UCSD-AML1 (cell line): ENCODE results near the gene HSPA5.
"Not testable (repeated sequence)": the region's sequence is repeated elsewhere in the genome, so short reads cannot be mapped to it uniquely, and the experiment has no call there.

ENCODE experiments used
- DNase-seq: peaks from one replicate; lab custom pipeline; 2025; ENCODE audit not compliant: unreplicated experiment; lab: John Stamatoyannopoulos, UW

HSPA5 gene

GRCh38 chr9:125243792-125244260, 2.7 kb upstream of the HSPA5 start:
- no peak for DNase-seq

GRCh38 chr9:125241863-125242739, 958 bp upstream of the HSPA5 start:
- DNase-seq = peak; percentile 76

DNA sequence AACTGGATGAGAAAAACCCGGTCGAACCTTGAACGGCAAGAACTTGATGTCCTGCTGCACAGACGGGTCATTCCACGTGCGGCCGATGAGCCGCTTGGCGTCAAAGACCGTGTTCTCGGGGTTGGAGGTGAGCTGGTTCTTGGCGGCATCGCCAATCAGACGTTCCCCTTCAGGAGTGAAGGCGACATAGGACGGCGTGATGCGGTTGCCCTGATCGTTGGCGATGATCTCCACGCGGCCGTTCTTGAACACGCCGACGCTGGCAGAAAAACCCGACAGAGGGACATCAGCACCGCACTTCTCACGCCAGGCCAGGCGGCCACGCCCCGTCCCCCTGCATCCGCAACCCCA, 519 bp downstream of the HSPA5 start:
- DNase-seq = peak; percentile 63

DNA sequence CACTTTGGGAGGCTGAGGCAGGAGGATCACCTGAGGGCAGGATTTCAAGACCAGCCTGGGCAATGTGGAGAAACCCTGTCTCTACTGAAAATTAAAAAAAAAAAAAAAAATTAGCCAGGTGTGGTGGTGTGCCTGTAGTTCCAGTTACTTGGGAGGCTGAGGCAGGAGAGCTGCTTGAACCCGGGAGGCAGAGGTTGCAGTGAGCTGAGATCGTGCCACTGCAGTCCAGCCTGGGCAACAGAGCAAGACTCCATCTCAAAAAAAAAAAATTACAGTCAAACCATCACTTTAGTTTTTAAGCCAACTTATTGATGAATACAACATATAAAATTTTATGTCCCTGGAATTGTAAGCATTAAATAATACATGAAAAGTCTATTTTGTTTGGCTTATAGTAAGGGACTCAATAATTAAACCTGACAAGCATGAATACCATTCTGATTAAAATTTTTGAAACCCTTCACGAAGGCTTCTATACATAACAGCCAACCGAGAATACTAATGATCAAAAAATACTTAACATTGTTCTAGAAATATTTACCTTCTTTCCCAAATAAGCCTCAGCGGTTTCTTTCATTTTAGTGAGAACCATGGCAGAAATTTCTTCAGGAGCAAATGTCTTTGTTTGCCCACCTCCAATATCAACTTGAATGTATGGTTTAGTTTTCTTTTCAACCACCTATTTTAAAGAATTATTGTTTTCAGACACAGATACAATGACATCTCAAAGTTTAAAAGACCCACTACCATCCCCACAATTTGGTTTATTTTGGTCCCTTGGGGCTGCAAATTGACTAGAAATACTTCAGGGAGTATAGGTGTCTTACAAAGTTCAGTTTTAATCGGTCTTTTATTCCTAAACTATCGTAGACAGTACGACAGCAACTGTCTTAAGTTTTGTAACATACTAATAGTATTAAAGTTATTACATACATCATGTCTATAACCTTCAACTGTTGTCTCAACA, 1.2 kb downstream of the HSPA5 start:
- DNase-seq = no peak

DNA sequence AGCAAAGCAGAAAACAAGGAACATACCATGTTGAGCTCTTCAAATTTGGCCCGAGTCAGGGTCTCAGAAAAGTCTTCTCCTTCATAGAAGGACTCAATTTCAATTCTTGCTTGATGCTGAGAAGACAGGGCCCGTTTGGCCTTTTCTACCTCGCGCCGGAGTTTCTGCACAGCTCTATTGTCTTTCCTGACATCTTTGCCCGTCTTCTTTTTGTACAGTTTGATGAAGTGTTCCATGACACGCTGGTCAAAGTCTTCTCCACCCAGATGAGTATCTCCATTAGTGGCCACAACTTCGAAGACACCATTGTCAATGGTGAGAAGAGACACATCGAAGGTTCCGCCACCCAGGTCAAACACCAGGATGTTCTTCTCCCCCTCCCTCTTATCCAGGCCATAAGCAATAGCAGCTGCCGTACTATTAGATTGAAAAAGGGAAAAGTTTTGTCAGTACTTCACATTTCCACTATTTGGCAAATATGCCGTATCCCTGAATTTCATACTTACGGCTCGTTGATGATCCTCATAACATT, 2.2 kb downstream of the HSPA5 start:
- DNase-seq = no peak

DNA sequence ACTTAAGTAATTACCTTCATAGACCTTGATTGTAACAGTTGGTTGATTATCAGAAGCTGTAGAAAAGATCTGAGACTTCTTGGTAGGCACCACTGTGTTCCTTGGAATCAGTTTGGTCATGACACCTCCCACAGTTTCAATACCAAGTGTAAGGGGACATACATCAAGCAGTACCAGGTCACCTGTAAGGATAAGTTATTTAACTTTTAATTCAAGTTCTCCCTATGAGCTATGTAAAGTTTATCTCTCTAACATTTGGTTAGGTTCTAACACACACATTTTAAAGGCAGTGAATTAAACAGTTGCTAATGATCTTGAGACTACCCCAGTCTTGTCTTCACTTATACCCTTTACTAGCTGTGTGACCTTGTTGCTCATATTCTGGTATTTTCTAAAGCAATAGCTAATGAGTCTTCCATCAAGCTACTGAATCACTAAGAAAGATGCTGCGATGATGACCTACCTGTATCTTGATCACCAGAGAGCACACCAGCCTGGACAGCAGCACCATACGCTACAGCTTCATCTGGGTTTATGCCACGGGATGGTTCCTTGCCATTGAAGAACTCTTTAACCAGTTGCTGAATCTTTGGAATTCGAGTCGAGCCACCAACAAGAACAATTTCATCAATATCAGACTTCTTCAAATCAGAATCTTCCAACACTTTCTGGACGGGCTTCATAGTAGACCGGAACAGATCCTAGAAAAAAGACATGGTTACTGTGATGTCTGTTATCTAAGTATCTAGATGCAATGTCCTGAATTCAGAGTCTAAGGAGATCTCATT, 2.8 kb downstream of the HSPA5 start:
- DNase-seq = no peak

DNA sequence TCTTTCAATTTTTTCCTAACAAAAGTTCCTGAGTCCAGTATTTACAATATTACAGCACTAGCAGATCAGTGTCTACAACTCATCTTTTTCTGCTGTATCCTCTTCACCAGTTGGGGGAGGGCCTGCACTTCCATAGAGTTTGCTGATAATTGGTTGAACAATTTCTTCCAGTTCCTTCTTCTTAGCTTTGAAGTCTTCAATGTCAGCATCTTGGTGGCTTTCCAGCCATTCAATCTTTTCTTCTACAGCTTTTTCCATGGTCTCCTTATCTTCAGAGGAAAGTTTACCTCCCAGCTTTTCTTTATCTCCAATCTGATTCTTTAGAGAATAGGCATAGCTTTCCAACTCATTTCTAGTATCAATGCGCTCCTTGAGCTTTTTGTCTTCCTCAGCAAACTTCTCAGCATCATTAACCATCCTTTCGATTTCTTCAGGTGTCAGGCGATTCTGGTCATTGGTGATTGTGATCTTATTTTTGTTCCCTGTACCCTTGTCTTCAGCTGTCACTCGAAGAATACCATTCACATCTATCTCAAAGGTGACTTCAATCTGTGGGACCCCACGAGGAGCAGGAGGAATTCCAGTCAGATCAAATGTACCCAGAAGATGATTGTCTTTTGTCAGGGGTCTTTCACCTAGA, 4.5 kb downstream of the HSPA5 start:
- not testable (repeated sequence) for DNase-seq

DNA sequence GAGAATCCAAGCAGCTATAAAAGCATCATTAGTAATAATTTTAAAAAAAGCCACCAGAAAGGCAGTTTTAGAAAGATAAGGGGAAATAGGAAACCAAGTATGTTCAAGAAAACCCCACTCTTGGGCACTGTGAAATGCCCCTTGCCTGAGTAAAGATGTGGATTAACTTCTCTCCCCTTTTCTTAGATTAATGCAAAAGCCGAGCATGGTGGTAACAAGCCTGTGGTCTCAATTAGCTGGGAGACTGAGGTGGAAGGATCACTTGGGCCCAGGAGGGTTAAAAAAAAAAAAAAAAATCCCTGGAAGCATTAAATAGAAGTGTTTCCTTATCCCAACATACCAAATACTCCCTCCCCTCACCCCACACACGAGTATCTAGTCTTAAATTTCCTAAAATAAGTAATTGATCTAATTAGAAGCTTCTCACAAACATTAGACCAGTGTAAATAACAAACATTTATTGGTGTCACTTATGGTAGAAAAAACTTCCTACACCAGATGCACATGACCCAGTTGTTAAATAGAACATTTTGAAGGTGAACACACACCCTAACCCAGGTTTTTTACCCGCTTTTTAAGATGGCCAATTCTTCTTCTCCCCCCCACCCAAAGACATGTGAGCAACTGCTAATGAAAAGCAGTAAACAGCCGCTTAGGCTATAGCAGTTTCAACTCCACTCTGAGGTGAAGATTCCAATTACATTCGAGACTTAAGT, 5.2 kb downstream of the HSPA5 start:
- DNase-seq = no peak

- DNase-seq = not testable (repeated sequence)
Measured at GRCh38 chr9:125234099-125234498, 7.0 kb downstream of the HSPA5 start.

GRCh38 chr9:125233678-125234077, 7.5 kb downstream of the HSPA5 start:
- DNase-seq = no peak

GRCh38 chr9:125227761-125228160, 13.4 kb downstream of the HSPA5 start:
- DNase-seq = no peak

DNA sequence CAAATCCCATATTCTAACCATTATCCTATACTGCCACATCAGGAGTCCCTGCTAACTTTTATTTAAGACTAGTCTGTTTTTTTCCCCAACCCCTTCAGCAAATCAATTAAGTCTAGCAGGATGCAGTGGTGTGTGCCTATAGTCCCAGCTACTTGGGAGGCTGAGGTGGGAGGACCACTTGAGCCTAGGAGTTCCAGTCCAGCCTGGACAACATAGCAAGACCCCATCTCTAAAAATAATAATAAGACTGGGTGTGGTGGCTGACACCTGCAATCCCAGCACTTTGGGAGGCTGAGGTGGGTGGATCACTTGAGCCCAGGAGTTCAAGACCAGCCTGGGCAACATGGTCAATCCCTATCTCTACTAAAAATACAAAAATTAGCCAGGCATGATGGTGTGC, 16.3 kb downstream of the HSPA5 start:
- not testable (repeated sequence) for DNase-seq

- DNase-seq = no peak
Measured at GRCh38 chr9:125218621-125219020, 22.5 kb downstream of the HSPA5 start.

GRCh38 chr9:125214186-125214585, 27.0 kb downstream of the HSPA5 start:
- no peak for DNase-seq

GRCh38 chr9:125204477-125204876, 36.7 kb downstream of the HSPA5 start:
- no peak for DNase-seq

DNA sequence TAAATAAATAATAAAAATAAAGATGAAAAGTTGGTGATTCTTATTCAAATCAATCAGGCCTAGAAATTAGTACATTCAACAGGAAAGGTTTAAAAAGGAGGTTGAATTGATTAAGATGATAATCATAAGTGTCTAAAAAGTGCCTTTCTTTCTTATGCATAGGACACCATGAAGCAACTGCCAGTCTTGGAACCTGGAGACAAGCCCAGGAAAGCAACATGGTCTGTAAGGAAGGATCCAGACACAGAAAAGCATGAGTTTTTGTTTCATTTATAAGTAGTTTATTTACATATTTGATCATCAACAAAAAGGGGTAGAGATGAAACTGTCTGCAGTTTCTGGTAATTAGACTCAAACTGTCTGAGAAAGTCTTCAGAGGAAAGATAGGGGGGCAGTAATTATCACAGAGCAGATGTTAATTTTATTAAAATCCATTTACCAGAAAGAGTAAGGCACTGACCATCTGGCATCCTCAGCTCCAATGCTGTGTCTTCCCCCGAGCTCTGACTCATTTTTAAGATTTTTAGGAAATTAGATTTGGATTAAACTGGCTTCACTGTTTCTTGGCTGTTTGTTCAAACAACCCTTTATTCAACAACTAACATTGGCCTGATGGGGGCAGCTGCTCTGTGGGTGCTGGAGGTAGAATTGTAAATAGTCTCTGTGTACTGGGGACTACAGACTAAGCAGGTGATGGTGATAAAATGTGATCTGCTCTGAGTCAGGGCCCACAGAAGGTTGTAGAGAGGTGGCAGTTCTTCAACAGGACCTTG, 38.1 kb downstream of the HSPA5 start:
- no peak for DNase-seq

DNA sequence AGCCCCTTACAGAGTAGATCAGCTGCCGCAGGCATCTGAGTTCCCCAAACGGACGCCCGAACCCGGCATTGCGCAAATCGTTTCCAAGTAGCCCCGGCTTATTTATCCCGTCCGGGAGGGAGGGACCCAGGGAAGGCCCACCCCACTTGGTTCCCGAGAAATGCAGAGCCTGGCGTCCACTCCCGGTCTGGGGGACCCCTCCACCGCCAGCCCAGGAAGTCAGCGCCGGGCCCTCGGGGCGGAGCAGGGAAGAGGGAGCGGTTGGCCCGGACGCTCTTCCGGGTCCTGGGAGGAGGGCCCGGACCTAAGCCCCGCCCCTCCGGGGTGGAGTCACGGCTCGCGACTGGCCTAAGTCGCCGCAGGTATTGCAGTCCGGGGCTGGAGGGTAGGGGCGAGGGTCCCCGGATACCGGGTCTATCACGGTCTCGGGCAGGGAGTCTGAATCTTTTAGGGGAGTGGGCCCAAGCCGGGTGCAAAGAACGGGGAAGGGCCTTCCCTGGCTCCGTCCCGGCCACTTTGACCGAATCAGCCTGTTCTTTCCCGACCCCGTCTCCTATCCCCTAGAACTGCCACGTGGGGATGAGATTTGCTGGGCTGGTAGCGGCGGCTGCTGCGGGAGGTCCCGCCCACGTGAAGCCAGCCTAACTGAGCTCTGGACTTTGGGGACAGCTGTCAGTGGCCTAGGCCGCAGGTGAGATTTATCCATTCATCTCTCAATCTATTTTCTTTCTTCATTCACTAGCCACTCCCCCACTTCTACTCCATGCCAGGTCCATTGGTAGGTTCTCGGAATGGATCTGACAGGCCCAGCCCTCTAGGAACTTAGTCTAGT, 40.7 kb downstream of the HSPA5 start, which contains the start of gene RABEPK:
Gene RABEPK, plus strand, starts transcription at position 327 of the 832 bp plus-strand sequence. CDS start 2,472 bp downstream, outside the sequence.
- peak; percentile 95 for DNase-seq

DNA sequence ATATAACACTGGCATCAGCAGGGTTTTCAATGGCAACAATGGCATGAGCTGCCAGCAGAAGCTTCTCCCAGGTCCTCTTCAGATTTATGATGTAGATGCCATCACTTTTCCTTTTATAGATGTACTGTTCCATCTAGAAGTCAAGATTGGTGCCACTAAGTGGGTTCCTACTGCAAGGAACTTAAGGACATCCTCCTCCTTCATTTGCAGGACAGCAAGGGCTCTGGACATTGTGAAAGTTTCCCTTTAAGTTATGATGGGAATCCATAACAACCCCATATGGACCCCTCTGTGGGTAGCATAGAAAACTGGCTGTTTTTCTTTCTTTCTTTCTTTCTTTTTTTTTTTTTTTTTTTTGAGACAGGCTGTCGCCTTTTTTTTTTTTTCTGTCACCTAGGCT, 45.6 kb downstream of the HSPA5 start:
- not testable (repeated sequence) for DNase-seq
